GF-D8 (cell line): ENCODE data around the gene SLX4IP.
"Not testable (repeated sequence)": the region's sequence is repeated elsewhere in the genome, so short reads cannot be mapped to it uniquely, and the experiment has no call there.

ENCODE experiments used
- DNase-seq: peaks from one replicate; lab custom pipeline; 2025; lab: John Stamatoyannopoulos, UW

The SLX4IP gene

DNA sequence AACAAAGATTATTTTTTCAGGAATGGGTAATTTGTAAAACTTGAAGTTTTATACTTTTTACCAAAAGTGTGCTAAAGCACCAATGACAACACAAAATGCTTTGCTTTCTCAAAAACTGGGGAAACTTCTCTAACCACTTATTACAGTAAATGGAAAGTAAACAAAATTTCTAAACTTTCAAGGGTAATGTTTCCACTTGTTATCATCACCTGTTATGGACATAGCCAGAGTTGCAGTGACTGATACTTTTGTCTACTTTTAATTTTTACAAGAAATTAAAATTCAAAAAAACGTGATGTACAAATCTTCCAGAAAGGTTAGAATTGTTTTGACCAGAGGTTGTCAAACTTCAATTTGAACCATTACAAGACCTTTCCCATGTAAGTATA, 138.8 kb downstream of the SLX4IP start:
- no peak for DNase-seq

DNA sequence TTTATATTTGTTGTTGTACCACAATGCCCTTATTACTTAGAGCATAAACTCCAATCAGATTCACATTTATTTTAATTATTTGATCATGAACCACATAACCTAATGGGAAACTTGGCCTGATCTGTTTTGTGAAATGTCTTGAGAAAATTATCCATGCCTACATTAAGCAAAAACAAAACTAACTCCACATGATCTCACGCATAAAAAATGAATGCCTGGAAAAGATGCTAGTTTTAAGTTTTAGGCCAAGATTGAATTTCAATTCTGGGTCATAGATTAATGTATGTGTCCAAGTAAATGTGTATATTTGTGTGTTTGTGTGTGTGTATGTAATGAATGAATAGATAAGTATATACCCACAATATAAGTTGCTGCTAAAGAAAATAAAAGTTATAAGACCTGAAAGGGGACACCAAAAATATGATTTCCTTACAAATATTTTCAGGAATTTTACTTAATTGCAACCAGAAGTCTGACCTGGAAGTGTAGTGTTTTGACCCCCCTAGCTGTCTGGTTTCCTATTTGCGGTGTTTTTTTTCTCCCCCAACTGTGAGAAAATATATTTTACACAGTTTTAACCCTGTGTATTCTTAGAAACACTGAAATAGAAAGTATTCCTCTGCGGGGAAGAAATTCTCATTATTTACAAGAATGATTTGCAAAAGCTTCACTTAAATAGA, 141.4 kb downstream of the SLX4IP start:
- DNase-seq = no peak

GRCh38 chr20:10577648-10578047, 142.5 kb downstream of the SLX4IP start:
- DNase-seq = no peak

GRCh38 chr20:10578607-10579006, 143.5 kb downstream of the SLX4IP start:
- DNase-seq = no peak

DNA sequence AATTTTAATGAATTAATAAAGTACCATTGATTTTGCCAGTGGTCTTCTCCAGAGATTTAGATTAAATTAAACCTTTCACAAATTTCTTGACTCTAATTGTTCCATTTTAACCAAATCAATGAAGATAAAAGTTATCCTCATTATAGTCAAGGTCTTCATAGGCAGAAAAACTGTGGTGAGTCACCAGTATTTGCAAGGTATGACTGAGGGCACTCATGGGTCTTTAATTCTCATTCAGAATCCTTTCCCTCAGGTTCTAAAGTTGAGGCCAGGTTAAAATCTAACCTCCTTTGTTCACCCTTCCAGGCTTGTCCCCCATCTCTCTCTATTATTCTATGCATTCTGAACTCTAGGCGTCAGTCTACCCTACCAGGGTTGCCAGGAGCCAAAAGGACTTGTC, 144.8 kb downstream of the SLX4IP start:
- no peak for DNase-seq

DNA sequence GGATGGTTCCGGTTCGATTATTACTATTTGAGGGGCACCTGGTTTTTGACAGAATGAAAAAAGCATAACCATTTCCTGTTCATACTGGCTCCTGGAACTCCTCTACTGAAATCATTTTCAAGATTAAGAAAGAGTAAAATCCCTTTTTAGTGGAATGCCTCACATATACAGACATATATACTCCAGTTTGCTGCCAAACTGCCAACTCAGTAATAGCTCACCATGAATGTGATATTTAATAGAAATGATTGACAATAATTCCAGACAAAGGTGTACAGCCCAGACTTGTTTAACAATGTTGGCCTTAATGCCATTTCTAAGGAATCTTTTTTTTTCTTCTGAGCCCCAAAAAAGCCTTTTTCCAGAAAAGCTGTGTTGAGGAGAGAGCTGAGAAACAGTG, 145.6 kb downstream of the SLX4IP start:
- no peak for DNase-seq

GRCh38 chr20:10581823-10582222, 146.7 kb downstream of the SLX4IP start:
- no peak for DNase-seq

DNA sequence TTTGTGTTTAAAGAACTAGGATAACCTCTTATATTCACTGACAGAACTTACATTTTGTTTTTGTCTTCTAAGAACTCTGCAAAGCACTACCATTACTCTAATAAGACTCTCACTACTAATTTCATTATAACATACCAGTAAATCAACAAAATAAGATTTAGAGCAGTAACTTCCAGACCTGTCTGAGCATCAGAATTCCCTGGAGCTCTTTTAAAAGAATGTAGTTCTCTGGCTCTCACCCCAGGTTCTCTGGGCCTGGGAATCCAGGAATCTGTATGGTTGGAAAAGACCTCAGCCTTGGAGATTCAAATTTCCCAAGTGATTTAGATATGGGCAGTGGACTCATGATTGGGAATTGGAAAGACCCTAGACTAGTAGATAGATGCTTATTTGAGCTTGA, 149.3 kb downstream of the SLX4IP start:
- no peak for DNase-seq

DNA sequence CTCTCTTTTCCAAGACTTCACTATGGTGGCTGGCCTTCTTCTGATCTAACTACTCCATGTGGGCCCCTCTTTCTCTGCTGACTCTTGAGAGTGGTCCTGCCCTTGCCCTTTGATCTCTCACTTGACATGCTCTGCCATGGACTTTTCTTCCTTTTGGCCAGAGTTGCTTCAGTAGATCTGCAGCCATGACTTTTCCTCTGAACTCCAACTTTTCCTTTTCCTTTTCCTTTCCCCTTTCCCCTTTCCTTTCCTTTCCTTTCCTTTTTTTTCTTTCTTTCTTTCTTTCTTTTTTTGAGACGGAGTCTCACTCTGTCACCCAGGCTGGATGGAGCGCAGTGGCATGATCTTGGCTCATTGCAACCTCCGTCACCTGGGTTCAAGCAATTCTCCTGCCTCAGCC, 150.2 kb downstream of the SLX4IP start:
- DNase-seq = no peak

DNA sequence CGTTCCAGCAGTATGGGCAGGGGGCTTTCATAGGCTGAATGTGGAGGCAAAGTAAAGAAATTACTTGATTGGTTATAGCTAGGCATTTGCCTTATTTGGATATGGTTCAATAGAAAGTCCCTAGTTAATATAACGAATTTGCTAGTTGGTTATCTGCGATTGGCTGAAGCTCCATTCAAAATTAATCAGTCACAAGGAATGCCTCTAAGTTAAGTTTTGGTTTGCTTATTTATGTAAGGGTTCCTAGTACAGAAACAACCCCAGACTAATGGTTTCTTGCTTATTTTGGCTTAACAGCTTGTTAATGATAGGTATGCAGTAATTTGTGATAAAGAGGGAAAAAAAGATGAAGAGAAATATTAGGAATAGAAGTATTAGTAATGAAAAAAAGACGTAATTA, 151.2 kb downstream of the SLX4IP start:
- DNase-seq = no peak

GRCh38 chr20:10590446-10590845, 155.3 kb downstream of the SLX4IP start:
- DNase-seq = not testable (repeated sequence)

- DNase-seq = no peak
Measured at GRCh38 chr20:10590950-10591671, 156.0 kb downstream of the SLX4IP start.

DNA sequence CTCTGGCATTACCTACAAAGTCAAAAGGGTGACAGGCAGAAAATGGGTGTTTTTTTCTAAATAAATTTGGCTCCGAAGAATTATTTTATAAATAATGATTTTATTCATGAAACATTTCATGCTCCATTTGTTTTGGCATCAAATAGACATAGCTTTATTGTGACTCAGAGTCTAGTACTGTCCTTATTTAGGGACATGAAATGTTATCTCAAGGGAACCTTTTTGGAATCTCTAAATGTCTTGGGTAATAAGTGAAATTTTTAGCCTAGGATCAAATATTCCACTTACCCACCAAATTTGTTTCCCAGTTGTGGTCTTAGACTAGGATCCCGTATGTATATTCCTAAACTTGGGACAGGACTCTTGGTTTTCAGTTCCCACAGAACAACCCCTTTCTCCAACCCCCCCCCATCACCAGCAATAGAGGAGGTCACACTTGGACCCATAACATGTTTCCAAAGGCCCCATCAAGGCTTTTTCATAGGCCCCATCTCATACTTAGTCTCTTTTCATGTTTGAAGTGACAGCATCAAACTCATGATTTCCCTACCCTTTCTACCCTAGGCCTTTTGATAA, 156.9 kb downstream of the SLX4IP start:
- no peak for DNase-seq

DNA sequence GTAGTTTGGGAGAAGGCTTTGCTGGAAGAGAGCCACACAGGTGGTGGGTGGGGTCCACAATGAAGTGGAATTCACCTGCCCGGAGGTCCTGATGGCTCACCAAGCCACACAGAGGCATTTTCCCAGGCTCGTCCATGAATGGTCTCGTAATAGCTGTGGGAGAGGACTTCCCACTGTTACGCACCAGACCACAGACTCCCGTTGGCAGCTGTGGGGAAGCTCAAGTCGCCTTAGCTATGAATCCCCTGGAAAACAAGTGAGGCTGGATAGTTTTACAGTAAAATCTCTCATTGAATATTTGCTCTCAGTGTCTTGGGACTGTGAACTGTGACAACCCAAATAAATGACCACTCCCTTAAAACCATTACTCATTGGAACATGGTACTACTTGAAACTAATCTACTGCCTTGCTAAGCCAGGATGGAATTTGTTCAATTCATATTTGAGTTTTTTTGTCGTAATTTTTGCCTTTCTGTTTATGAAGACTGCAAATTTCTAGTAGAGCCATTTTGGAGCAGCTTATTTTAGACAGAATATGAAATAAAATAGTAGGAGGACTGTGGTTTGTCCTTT, 159.3 kb downstream of the SLX4IP start:
- no peak for DNase-seq

- no peak for DNase-seq
Measured at GRCh38 chr20:10595266-10595665, 160.2 kb downstream of the SLX4IP start.

- DNase-seq = no peak
Measured at GRCh38 chr20:10595985-10596384, 160.9 kb downstream of the SLX4IP start.

DNA sequence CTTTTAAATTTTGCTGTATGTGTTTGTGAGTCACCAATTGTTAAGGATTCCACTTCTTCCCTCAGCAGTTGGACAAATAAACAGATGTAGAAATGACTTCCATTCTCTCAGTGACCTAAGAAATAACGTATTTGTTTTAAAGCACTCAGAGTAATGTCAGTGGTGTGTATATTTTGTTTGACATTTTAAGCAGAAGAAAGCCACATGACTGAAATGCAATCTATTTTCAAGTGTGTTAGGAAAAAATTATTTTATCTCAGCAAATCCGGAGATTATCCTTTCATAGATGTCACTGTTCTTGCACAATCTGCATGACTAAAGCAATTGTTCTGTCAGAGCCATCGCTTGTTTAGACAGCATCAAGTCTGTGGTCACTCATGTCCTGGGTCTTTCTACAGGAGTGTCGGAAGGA, 161.6 kb downstream of the SLX4IP start:
- DNase-seq = no peak

DNA sequence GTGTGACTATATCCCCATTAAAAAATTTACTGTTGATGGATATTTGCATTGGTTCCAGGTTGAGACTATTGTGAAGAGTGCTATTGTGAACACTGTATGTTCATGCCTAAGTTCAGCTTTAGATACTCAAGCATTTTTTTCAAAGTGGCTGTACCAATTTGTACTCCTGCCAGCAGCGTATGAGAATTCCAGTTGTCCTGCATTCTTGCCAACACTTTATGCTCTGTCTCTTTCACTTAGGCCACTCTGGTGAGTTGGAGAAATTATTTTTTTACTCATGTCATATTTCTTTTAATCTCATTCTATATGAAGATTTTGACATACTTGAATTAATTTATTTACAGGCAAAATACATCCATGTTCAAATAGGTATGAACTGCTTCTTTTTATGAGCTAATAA, 162.5 kb downstream of the SLX4IP start:
- no peak for DNase-seq

DNA sequence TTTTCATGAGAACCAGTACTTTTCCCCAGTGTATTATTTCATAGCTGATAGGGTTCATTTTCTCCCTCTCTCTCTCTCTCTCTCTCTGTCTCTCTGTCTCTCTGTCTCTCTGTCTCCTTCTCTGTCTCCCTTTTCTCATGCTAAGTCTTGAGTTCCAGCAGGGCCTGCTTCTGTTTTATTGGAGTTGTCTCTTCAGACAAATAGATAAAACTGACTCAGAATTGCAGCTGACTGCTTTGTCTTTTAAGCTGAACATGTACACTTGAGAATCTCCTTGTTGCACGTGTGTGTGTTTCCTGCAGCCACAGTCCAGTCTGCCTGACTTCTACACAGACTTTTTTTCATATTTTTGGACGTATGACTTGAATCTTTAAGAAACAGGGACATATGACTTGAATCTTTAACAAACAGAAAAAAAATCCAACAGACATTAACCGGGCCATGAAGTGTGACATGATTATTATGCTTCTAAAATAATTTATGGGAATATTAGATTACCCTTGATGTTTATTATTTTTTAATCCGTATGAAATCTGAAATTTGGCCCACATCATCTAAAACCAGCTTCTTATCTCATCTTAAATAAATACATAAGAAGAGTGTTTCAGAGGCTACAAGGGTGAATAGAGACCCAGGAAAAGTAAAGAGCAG, 167.2 kb downstream of the SLX4IP start:
- no peak for DNase-seq

- DNase-seq = no peak
Measured at GRCh38 chr20:10603378-10603777, 168.3 kb downstream of the SLX4IP start.

DNA sequence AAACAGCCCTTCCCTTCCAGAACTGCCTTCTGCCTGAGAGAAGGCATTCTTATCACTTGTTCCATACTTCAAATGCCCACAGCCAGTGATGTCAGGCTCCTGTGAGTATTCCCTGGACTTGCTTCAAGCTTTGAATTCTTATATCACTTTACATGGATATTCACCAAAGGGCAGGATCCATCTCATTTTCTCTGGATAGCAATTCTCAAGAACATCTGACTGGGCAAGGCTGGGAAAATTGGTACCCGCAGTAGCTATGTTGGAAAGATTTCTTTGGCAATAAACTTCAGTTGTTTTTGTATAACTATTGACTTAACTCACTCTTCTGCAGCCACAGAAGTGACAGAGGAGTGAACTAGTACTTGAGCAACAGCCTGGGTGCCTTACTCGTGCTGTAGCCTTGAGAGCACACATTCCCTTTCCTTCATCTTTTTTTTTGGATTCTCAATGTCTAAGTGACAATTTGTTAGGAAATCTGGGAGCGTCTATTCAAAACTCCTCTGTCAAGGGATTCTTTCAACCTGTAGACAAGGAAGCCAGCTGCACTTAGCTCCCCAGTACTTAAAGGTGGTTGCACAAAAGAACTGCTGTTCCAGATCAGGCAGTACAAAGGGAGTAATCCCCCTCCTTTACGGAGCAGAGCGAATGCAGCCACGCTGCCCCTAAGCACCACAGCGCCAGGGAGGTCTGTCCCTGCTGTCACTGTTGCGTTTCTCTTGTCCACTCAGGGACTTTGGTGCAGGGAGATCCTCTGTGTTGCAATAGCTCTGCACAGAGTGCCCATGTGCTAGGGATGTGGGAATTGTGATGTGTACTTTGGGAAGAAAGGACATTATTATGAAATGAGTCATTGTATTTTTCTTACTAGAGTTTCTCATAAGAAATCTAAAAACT, 169.1 kb downstream of the SLX4IP start:
- no peak for DNase-seq
